ENCODE data around the gene COL18A1.

The COL18A1 gene

GRCh38 chr21:45415188-45415942, 10.4 kb downstream of the COL18A1 start:
- DNase-seq, result no peak

- DNase-seq, result no peak
Measured at GRCh38 chr21:45415943-45416611, 11.1 kb downstream of the COL18A1 start.

GRCh38 chr21:45416620-45417019, 11.7 kb downstream of the COL18A1 start:
- no peak for DNase-seq

GRCh38 chr21:45417256-45417950, 12.4 kb downstream of the COL18A1 start:
- no peak for DNase-seq

- DNase-seq, result no peak
Measured at GRCh38 chr21:45417951-45418300, 13.0 kb downstream of the COL18A1 start.

- DNase-seq, result no peak
Measured at GRCh38 chr21:45418301-45419071, 13.5 kb downstream of the COL18A1 start.

- no peak for DNase-seq
Measured at GRCh38 chr21:45419162-45419561, 14.2 kb downstream of the COL18A1 start.

GRCh38 chr21:45420061-45421041, 15.4 kb downstream of the COL18A1 start:
- no peak for DNase-seq

- no peak for DNase-seq
Measured at GRCh38 chr21:45421071-45421845, 16.3 kb downstream of the COL18A1 start.

GRCh38 chr21:45421846-45422775, 17.1 kb downstream of the COL18A1 start:
- DNase-seq, result no peak

GRCh38 chr21:45423201-45423955, 18.4 kb downstream of the COL18A1 start:
- no peak for DNase-seq

- no peak for DNase-seq
Measured at GRCh38 chr21:45423968-45424853, 19.2 kb downstream of the COL18A1 start.

GRCh38 chr21:45424854-45425795, 20.2 kb downstream of the COL18A1 start:
- no peak for DNase-seq

GRCh38 chr21:45427331-45428271, 22.6 kb downstream of the COL18A1 start:
- DNase-seq, result no peak

- DNase-seq, result no peak
Measured at GRCh38 chr21:45428534-45428933, 23.6 kb downstream of the COL18A1 start.

Data from inflammatory macrophage treated with lipopolysaccharide for 4 hours (primary cell).